K562 (cell line): ENCODE results near the gene REEP6. TPM values are rescaled to one million over a fixed set of nuclear protein-coding genes. Genes with fewer than 3 reads are reported as not detected.

Experiments
- ADNP ChIP-seq: fragments of 200-800 bp; sonication (Bioruptor generic); IDR thresholded peaks from 2 replicates; pipeline ENCODE4 v1.6.1; 2016; ENCODE audit warnings: missing genetic modification characterization, missing compliant biosample characterization
- ASH1L ChIP-seq: fragments of 450-650 bp; IDR thresholded peaks from 2 replicates; pipeline ENCODE4 v1.6.1; 2018; ENCODE audit warnings: borderline replicate concordance, mild to moderate bottlenecking, low read depth; ENCODE audit not compliant: partially characterized antibody
- CBFA2T2 ChIP-seq: fragments of 450-650 bp; conservative IDR thresholded peaks from 2 replicates; pipeline ENCODE4 v1.6.1; 2017; ENCODE audit warnings: mild to moderate bottlenecking
- CSDE1 ChIP-seq, 2 experiments: fragments of 450-650 bp; IDR thresholded peaks; 2 replicates each; pipeline ENCODE4 v1.6.1; 2016; ENCODE audit warnings: mild to moderate bottlenecking in 1 of 2
- GATA2 ChIP-seq: sonication (generic); formaldehyde crosslinking; IDR thresholded peaks from 2 replicates; pipeline ENCODE4 v1.4.0; 2020; ENCODE audit warnings: mild to moderate bottlenecking, missing genetic modification reagents
- HEY1 ChIP-seq: fragments of 250-450 bp; sonication (Bioruptor Pico); IDR thresholded peaks from 2 replicates; pipeline ENCODE4 v1.5.0; 2020; ENCODE audit warnings: mild to moderate bottlenecking, moderate library complexity, borderline replicate concordance
- MCM3 ChIP-seq: fragments of 450-650 bp; IDR thresholded peaks from 2 replicates; pipeline ENCODE4 v1.6.1; 2016
- MTF1 ChIP-seq: fragments of 250-450 bp; sonication (Bioruptor Pico); IDR thresholded peaks from 2 replicates; pipeline ENCODE4 v1.9.0; 2021; ENCODE audit warnings: moderate library complexity, mild to moderate bottlenecking, inconsistent platforms, borderline replicate concordance
- OTX1 ChIP-seq: fragments of 450-650 bp; formaldehyde crosslinking; IDR thresholded peaks from 2 replicates; pipeline ENCODE4 v1.4.0; 2022; ENCODE audit warnings: mild to moderate bottlenecking
- PTBP1 ChIP-seq: fragments of 200-400 bp; formaldehyde crosslinking; IDR thresholded peaks from 2 replicates; pipeline ENCODE4 v1.6.1; 2017; ENCODE audit warnings: low read depth, low read length
- RBM15 ChIP-seq: fragments of 200-400 bp; formaldehyde crosslinking; IDR thresholded peaks from 2 replicates; pipeline ENCODE4 v1.6.1; 2018; ENCODE audit warnings: mild to moderate bottlenecking, low read length, moderate library complexity; ENCODE audit not compliant: insufficient read depth
- RHOXF2B ChIP-seq: fragments of 250-450 bp; sonication (Bioruptor Pico); conservative IDR thresholded peaks from 2 replicates; pipeline ENCODE4 v1.5.1; 2021
- SAFB ChIP-seq: fragments of 200-400 bp; formaldehyde crosslinking; IDR thresholded peaks from 2 replicates; pipeline ENCODE4 v1.6.1; 2017; ENCODE audit warnings: low read depth, low read length, borderline replicate concordance
- SIRT6 ChIP-seq: IDR thresholded peaks from one replicate; pipeline ENCODE4 v1.6.1; 2012; ENCODE audit warnings: low read depth, mild to moderate bottlenecking, control low read depth, inconsistent platforms, low read length, moderate library complexity
- SP1 ChIP-seq: sonication (generic); formaldehyde crosslinking; IDR thresholded peaks from 2 replicates; pipeline ENCODE4 v1.8.1; 2022; ENCODE audit warnings: mild to moderate bottlenecking, missing genetic modification reagents
- SRF ChIP-seq, 2 experiments: fragments of 250-450, 450-650 bp in 1 of 2; sonication (Bioruptor Pico) in 1 of 2; sonication (generic) in 1 of 2; formaldehyde crosslinking; IDR thresholded peaks; 2 replicates each; pipeline versions ENCODE4 v1.5.0 to v1.5.1; 2020 to 2022; ENCODE audit warnings: mild to moderate bottlenecking in 1 of 2, missing genetic modification reagents in 1 of 2
- STAG1 ChIP-seq: sonication (generic); formaldehyde crosslinking; IDR thresholded peaks from 2 replicates; pipeline ENCODE4 v1.5.0; 2020; ENCODE audit warnings: missing genetic modification reagents, borderline replicate concordance
- SUPT5H ChIP-seq: fragments of 450-650 bp; IDR thresholded peaks from 2 replicates; pipeline ENCODE4 v1.6.1; 2016
- ZNF445 ChIP-seq: fragments of 250-450 bp; sonication (Bioruptor Pico); IDR thresholded peaks from 2 replicates; pipeline ENCODE4 v1.4.0; 2020; ENCODE audit warnings: low read depth, mild to moderate bottlenecking, moderate library complexity
- ZNF57 ChIP-seq: fragments of 450-650 bp; formaldehyde crosslinking; IDR thresholded peaks from 2 replicates; pipeline ENCODE4 v1.4.0; 2020; ENCODE audit warnings: mild to moderate bottlenecking, moderate library complexity
- ZNF668 ChIP-seq: fragments of 250-450 bp; sonication (Bioruptor Pico); IDR thresholded peaks from 2 replicates; pipeline ENCODE4 v1.8.0; 2022; ENCODE audit warnings: mild to moderate bottlenecking, inconsistent platforms
- polyA plus RNA-seq, 8 experiments: library from polyadenylated mRNA; depleted of rRNA in 4 of 8; stranded (reverse) in 5 of 8; unstranded in 3 of 8; fragments of >200 nt; fragmentation: Nextera tagmentation in 2 of 8; fragmentation: Illumina TruSeq in 1 of 8; extraction: Ambion mirVana in 2 of 8; extraction: Trizol in 1 of 8; gene quantifications; 2 replicates each; pipeline versions ENCODE4 v1.2.1 to v1.2.3, GENCODE V29; 2011 to 2014; ENCODE audit warnings: inconsistent platforms in 1 of 8, missing spikeins in 1 of 8
- total RNA-seq, 7 experiments: library from RNA; depleted of rRNA in 6 of 7; stranded (reverse); fragments of >200 nt in 6 of 7; fragmentation: Illumina TruSeq in 2 of 7; extraction: Trizol in 2 of 7; gene quantifications; 2 replicates each; pipeline versions ENCODE4 v1.2.1 to v1.2.3, GENCODE V29; 2011 to 2021; ENCODE audit warnings: low replicate concordance in 1 of 7
- TF ChIP-seq, protein P1 (sequence below): sonication (generic); formaldehyde crosslinking; IDR thresholded peaks from 2 replicates; pipeline ENCODE4 v1.8.0; 2022; ENCODE audit warnings: missing genetic modification reagents, mild to moderate bottlenecking, borderline replicate concordance
- TF ChIP-seq, protein P2 (sequence below), 2 experiments: fragments of 200-800 bp in 1 of 2; sonication (Bioruptor generic) in 1 of 2; sonication (generic) in 1 of 2; formaldehyde crosslinking in 1 of 2; IDR thresholded peaks in 1 of 2; conservative IDR thresholded peaks in 1 of 2; 2 replicates each; pipeline versions ENCODE4 v1.5.0 to v1.6.1; 2016 to 2020; ENCODE audit warnings: missing compliant biosample characterization in 1 of 2, missing genetic modification characterization in 1 of 2, missing genetic modification reagents in 1 of 2
- TF ChIP-seq, protein P3 (sequence below), 2 experiments: fragments of 450-650 bp in 1 of 2; sonication (generic) in 1 of 2; formaldehyde crosslinking in 1 of 2; IDR thresholded peaks in 1 of 2; conservative IDR thresholded peaks in 1 of 2; 2 replicates each; pipeline versions ENCODE4 v1.6.1 to v1.8.1; 2016 to 2023; ENCODE audit warnings: mild to moderate bottlenecking in 2 of 2, moderate library complexity in 2 of 2, inconsistent platforms in 1 of 2, missing genetic modification reagents in 1 of 2

The REEP6 gene
- total and polyA plus RNA-seq, 9 of the 15 experiments (the other 6 are each of a cell fraction or from before 2014, with no cell fraction given) = 1.2 to 64.2 (median 12.7) TPM

- TF ChIP-seq SRF (CRISPR knock-in tag; IDR thresholded peaks at IDR 0.05) (0 out of 4 replicates have a peak, but pooled peaks of 1 of the 2 experiments have one; percentile 46), SP1 (CRISPR knock-in tag) (peak; percentile 77), CSDE1 (IDR thresholded peaks at IDR 0.05) (no peak), ZNF57 (0 out of 2 replicates have a peak, but pooled peaks have one; percentile 49), HEY1 (CRISPR knock-in tag) (no peak), OTX1 (CRISPR knock-in tag) (0 out of 2 replicates have a peak, but pooled peaks have one; percentile 13), CBFA2T2 (no peak), GATA2 (CRISPR knock-in tag) (no peak), ZNF668 (CRISPR knock-in tag) (no peak), ZNF445 (CRISPR knock-in tag) (no peak), ASH1L (peak; percentile 96), MCM3 (no peak), SUPT5H (peak; percentile 71), SAFB (no peak), PTBP1 (no peak), SIRT6 (no peak), MTF1 (CRISPR knock-in tag) (no peak), RBM15 (no peak), RHOXF2B (CRISPR knock-in tag) (peak; percentile 77; the same call in 1 of the 2 replicates), STAG1 (CRISPR knock-in tag) (no peak), ADNP (tag) (no peak)
- TF ChIP-seq, protein P1, sequence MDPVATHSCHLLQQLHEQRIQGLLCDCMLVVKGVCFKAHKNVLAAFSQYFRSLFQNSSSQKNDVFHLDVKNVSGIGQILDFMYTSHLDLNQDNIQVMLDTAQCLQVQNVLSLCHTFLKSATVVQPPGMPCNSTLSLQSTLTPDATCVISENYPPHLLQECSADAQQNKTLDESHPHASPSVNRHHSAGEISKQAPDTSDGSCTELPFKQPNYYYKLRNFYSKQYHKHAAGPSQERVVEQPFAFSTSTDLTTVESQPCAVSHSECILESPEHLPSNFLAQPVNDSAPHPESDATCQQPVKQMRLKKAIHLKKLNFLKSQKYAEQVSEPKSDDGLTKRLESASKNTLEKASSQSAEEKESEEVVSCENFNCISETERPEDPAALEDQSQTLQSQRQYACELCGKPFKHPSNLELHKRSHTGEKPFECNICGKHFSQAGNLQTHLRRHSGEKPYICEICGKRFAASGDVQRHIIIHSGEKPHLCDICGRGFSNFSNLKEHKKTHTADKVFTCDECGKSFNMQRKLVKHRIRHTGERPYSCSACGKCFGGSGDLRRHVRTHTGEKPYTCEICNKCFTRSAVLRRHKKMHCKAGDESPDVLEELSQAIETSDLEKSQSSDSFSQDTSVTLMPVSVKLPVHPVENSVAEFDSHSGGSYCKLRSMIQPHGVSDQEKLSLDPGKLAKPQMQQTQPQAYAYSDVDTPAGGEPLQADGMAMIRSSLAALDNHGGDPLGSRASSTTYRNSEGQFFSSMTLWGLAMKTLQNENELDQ = no peak
- TF ChIP-seq, protein P2, sequence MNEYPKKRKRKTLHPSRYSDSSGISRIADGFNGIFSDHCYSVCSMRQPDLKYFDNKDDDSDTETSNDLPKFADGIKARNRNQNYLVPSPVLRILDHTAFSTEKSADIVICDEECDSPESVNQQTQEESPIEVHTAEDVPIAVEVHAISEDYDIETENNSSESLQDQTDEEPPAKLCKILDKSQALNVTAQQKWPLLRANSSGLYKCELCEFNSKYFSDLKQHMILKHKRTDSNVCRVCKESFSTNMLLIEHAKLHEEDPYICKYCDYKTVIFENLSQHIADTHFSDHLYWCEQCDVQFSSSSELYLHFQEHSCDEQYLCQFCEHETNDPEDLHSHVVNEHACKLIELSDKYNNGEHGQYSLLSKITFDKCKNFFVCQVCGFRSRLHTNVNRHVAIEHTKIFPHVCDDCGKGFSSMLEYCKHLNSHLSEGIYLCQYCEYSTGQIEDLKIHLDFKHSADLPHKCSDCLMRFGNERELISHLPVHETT (CRISPR knock-in tag; conservative IDR thresholded peaks at IDR 0.05 in 1 of 2, IDR thresholded peaks at IDR 0.05 in 1 of 2) = peak in 1 of 2 experiments; percentile 38; a peak in 1 of 4 replicates
- TF ChIP-seq, protein P3, sequence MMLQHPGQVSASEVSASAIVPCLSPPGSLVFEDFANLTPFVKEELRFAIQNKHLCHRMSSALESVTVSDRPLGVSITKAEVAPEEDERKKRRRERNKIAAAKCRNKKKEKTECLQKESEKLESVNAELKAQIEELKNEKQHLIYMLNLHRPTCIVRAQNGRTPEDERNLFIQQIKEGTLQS (IDR thresholded peaks at IDR 0.05) = no peak
- TF ChIP-seq, protein P3 (CRISPR knock-in tag; conservative IDR thresholded peaks at IDR 0.05) = no peak
These were observed 17.0 kb downstream of the REEP6 start (continued) for GRCh38 chr19:1507763-1508506.
